ENCODE results near the gene IL17B. TPM values are rescaled to one million over a fixed set of nuclear protein-coding genes. Genes with fewer than 3 reads are reported as not detected.

The IL17B gene
- total and polyA plus RNA-seq, 2 of the 8 experiments (the other 6 are each of a cell fraction or from before 2014, with no cell fraction given): 0.18 TPM; not detected in 1

DNA sequence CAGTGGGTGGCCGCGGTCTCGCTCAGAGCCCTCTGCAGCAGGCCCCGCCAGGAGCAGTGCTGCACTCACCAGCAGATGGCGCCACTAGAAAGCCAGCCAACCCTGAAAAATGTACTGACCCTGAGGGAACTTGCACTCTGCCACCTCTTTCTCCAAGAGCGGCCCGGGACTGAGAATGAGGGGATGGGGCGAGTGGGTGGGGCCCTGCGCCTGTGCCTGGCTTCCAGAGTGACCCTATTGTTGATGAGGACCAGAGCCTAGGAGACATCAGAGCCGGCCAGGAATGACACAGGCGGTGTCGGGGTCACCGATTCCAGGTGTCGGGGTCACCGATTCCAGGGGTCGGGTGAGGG lies 2.9 kb upstream of the IL17B start:
- no peak overlapping the region for H3K56ac ChIP-seq (replicated peaks; ENCODE audit: insufficient read length, low read depth, low read length)
- H3K23ac ChIP-seq (ENCODE audit: insufficient read length): no peak overlapping the region
- peak overlapping the region; percentile 81; the same call in 1 of the 2 replicates for H2AFZ ChIP-seq (ENCODE audit: low read length)
- no peak overlapping the region for H2BK12ac ChIP-seq (ENCODE audit: low read depth, low read length)
- POLR2A ChIA-PET (ENCODE audit: partially characterized antibody): interaction anchor here (1.0 to 1.6 kb wide), 6 partner anchors 10 to 53 kb away, joined by 3 to 4 read pairs (median 3); no protein-coding TSS in a partner anchor
- no peaks in the 10 kb centered on the region for H3K27me3 ChIP-seq (replicated peaks in 1 of 4; ENCODE audit: control insufficient read depth in 3 of 4, extremely low read depth in 1 of 4, insufficient read depth in 3 of 4, low read length in 3 of 4)
- no peak overlapping the region for H4K91ac ChIP-seq (replicated peaks; ENCODE audit: insufficient read length, low read length)
- H2BK5ac ChIP-seq (ENCODE audit: low read depth, low read length): no peak overlapping the region
- no peak overlapping the region for H3K9ac ChIP-seq (replicated peaks in 1 of 4; ENCODE audit: extremely low read depth in 1 of 4, low read depth in 3 of 4, low read length in 3 of 4)
- CTCF ChIA-PET (ENCODE audit: partially characterized antibody): interaction anchor here (0.6 to 46.1 kb wide), 41 partner anchors 8 to 552 kb away, joined by 3 to 1310 read pairs (median 4); partner anchors contain the start of genes GRPEL2 and PCYOX1L
- H2BK15ac ChIP-seq (ENCODE audit: low read length): no peak overlapping the region
- H2BK120ac ChIP-seq (replicated peaks; ENCODE audit: low read depth, low read length): no peak overlapping the region
- no peaks in the 10 kb centered on the region for H3K9me3 ChIP-seq (ENCODE audit: insufficient read depth in 2 of 2, low read depth in 1 of 2, low read length in 1 of 2)
- H3K14ac ChIP-seq (ENCODE audit: insufficient read length): no peak overlapping the region
- no peak overlapping the region for H3K4ac ChIP-seq (replicated peaks; ENCODE audit: insufficient read length, low read depth, low read length)
- 0 out of 2 replicates have a peak overlapping the region, but pooled peaks have one; percentile 81 for H3K18ac ChIP-seq (ENCODE audit: extremely low read depth, low read length)
- no peak overlapping the region for H2BK20ac ChIP-seq (ENCODE audit: low read length)
- H3K4me2 ChIP-seq (ENCODE audit: insufficient read depth in 1 of 2, low read depth in 2 of 2, low read length in 2 of 2): no peak overlapping the region
- H4K5ac ChIP-seq (ENCODE audit: insufficient read length, low read depth, low read length): no peak overlapping the region
- no peaks in the 10 kb centered on the region for H4K20me1 ChIP-seq (replicated peaks in 1 of 2; ENCODE audit: control insufficient read depth in 1 of 2, insufficient read depth in 2 of 2, low read length in 2 of 2)
- FAIRE-seq (no peak), DNase-seq (ENCODE audit: low read depth in 1 of 2, low spot score in 2 of 2) (peak; percentile 56 to 96)
- H3K36me3 ChIP-seq (ENCODE audit: control insufficient read depth in 2 of 4, insufficient read depth in 4 of 4, low read length in 3 of 4): no peaks in the 10 kb centered on the region
- no peak overlapping the region for H2AK5ac ChIP-seq (ENCODE audit: low read depth, low read length)
- H3K4me1 ChIP-seq (replicated peaks in 1 of 4; ENCODE audit: control insufficient read depth in 3 of 4, insufficient read depth in 4 of 4, low read length in 3 of 4): no peaks in the 10 kb centered on the region; a peak in 3 of 7 replicates
- H3K4me3 ChIP-seq (ENCODE audit: extremely low read depth in 1 of 4, insufficient read depth in 2 of 4, low read depth in 3 of 4, low read length in 4 of 4): no peak overlapping the region
- H3K23me2 ChIP-seq (ENCODE audit: low read depth, low read length): no peaks in the 10 kb centered on the region
- H3K79me2 ChIP-seq (ENCODE audit: control insufficient read depth in 1 of 2, insufficient read depth in 2 of 2, low read length in 2 of 2): no peaks in the 10 kb centered on the region
- 53% methylated on average over 16 of the region's 16 CpGs; no CpG with 5 or more reads in 1 of the 2 experiments for WGBS, 2 experiments (ENCODE audit: extremely low coverage in 1 of 2, insufficient coverage in 1 of 2, insufficient read length in 1 of 2, insufficient replicate concordance in 2 of 2, low coverage in 1 of 2, low lambda C conversion rate in 2 of 2, missing lambda C conversion rate in 1 of 2)
- H4K8ac ChIP-seq (ENCODE audit: extremely low read depth, insufficient read depth, low read length): no peak overlapping the region; the same call in 1 of the 2 replicates
- no peaks in the 10 kb centered on the region for H3K79me1 ChIP-seq (ENCODE audit: low read depth, low read length)
- H3K27ac ChIP-seq (ENCODE audit: low read depth, low read length): no peak overlapping the region
- TF ChIP-seq TEAD4 (IDR thresholded peaks at IDR 0.05; ENCODE audit: low read depth, low read length): no peak
- TF ChIP-seq, protein P1, sequence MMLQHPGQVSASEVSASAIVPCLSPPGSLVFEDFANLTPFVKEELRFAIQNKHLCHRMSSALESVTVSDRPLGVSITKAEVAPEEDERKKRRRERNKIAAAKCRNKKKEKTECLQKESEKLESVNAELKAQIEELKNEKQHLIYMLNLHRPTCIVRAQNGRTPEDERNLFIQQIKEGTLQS (IDR thresholded peaks at IDR 0.05; ENCODE audit: insufficient read depth, low read depth, low read length): peak; percentile 8; the same call in 1 of the 2 replicates
- no peak for TF ChIP-seq PHF8 (conservative IDR thresholded peaks at IDR 0.05; ENCODE audit: low read depth, low read length)
- TF ChIP-seq CHD2 (IDR thresholded peaks at IDR 0.05; ENCODE audit: low read length): 0 out of 2 replicates have a peak, but pooled peaks have one; percentile 38
- TF ChIP-seq, protein P2, sequence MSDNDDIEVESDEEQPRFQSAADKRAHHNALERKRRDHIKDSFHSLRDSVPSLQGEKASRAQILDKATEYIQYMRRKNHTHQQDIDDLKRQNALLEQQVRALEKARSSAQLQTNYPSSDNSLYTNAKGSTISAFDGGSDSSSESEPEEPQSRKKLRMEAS (IDR thresholded peaks at IDR 0.05): 0 out of 2 replicates have a peak, but pooled peaks have one; percentile 18
- no peak for TF ChIP-seq TCF12 (IDR thresholded peaks at IDR 0.05; ENCODE audit: low read depth, low read length)
- TF ChIP-seq YY1 (IDR thresholded peaks at IDR 0.05; ENCODE audit: low read depth, low read length): 0 out of 2 replicates have a peak, but pooled peaks have one; percentile 38
- no peak for TF ChIP-seq SP4 (IDR thresholded peaks at IDR 0.05; ENCODE audit: low read length)
- TF ChIP-seq, protein P3, sequence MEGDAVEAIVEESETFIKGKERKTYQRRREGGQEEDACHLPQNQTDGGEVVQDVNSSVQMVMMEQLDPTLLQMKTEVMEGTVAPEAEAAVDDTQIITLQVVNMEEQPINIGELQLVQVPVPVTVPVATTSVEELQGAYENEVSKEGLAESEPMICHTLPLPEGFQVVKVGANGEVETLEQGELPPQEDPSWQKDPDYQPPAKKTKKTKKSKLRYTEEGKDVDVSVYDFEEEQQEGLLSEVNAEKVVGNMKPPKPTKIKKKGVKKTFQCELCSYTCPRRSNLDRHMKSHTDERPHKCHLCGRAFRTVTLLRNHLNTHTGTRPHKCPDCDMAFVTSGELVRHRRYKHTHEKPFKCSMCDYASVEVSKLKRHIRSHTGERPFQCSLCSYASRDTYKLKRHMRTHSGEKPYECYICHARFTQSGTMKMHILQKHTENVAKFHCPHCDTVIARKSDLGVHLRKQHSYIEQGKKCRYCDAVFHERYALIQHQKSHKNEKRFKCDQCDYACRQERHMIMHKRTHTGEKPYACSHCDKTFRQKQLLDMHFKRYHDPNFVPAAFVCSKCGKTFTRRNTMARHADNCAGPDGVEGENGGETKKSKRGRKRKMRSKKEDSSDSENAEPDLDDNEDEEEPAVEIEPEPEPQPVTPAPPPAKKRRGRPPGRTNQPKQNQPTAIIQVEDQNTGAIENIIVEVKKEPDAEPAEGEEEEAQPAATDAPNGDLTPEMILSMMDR (IDR thresholded peaks at IDR 0.05; ENCODE audit: control extremely low read depth in 1 of 3, insufficient read depth in 1 of 3, low read depth in 1 of 3, low read length in 3 of 3): peak; percentile 96 to 97 (median 97)
- peak; percentile 87 to 93 for TF ChIP-seq RAD21 (IDR thresholded peaks at IDR 0.05 in 1 of 2, conservative IDR thresholded peaks at IDR 0.05 in 1 of 2; ENCODE audit: low read depth in 2 of 2, low read length in 2 of 2)

Measured in H1 (cell line).